Activated T-cell treated with anti-CD3 and anti-CD28 coated beads, Interleukin-2, amount 50 U/mL, for 4 hours (primary cell): ENCODE results near the gene PTPRM. TPM values are rescaled to one million over a fixed set of nuclear protein-coding genes. Genes with fewer than 3 reads are reported as not detected.
"Not testable (repeated sequence)": the region's sequence is repeated elsewhere in the genome, so short reads cannot be mapped to it uniquely, and the experiment has no call there.

Source experiments
- ATAC-seq, 2 donors: fragments of 200-7000 bp; cut with Tn5 transposase; one replicate each; pipeline ENCODE4 v1.10.0; 2021
- DNase-seq: peaks from one replicate; pipeline ENCODE4 v3.0.0-alpha.2; 2020
- H3K27me3 Mint-ChIP-seq: one replicate; pipeline ENCODE4 v1.8.0; 2021; ENCODE audit warnings: low read depth, mixed read lengths
- H3K36me3 Mint-ChIP-seq: one replicate; pipeline ENCODE4 v1.8.0; 2022; ENCODE audit warnings: mixed read lengths; ENCODE audit not compliant: insufficient read depth
- H3K4me1 Mint-ChIP-seq: one replicate; pipeline ENCODE4 v1.8.0; 2021; ENCODE audit warnings: low read depth, mixed read lengths
- H3K4me3 Mint-ChIP-seq: one replicate; pipeline ENCODE4 v1.8.0; 2021; ENCODE audit warnings: mild to moderate bottlenecking, moderate library complexity, mixed read lengths
- H3K9me3 Mint-ChIP-seq: one replicate; pipeline ENCODE4 v1.8.0; 2021; ENCODE audit warnings: mixed read lengths
- total RNA-seq, 3 donors: library from RNA; stranded (reverse); gene quantifications; one replicate each; pipeline ENCODE4 v1.2.1, GENCODE V29; 2021

Gene PTPRM
- total RNA-seq, 3 donors from 2014 or later: 1.5 to 3.5 (median 2.3) TPM

GRCh38 chr18:8426401-8426800, 859.3 kb downstream of the PTPRM start:
- no peaks in the 10 kb centered on the region for H3K9me3 Mint-ChIP-seq
- no peaks in the 10 kb centered on the region for H3K27me3 Mint-ChIP-seq
- ATAC-seq (no peak), DNase-seq (no peak)
- no peak overlapping the region for H3K4me3 Mint-ChIP-seq
- H3K36me3 Mint-ChIP-seq: no peaks in the 10 kb centered on the region
- H3K4me1 Mint-ChIP-seq: no peaks in the 10 kb centered on the region

- ATAC-seq (no peak), DNase-seq (no peak)
- H3K36me3 Mint-ChIP-seq: no peaks in the 10 kb centered on the region
- H3K4me3 Mint-ChIP-seq: no peak overlapping the region
- H3K4me1 Mint-ChIP-seq: no peaks in the 10 kb centered on the region
- no peaks in the 10 kb centered on the region for H3K9me3 Mint-ChIP-seq
- no peaks in the 10 kb centered on the region for H3K27me3 Mint-ChIP-seq
These were observed 860.2 kb downstream of the PTPRM start for GRCh38 chr18:8427339-8427738.

GRCh38 chr18:8428951-8429350, 861.8 kb downstream of the PTPRM start:
- DNase-seq: no peak
- no peaks in the 10 kb centered on the region for H3K4me1 Mint-ChIP-seq

GRCh38 chr18:8431036-8431435, 863.9 kb downstream of the PTPRM start:
- ATAC-seq: no peak
- H3K36me3 Mint-ChIP-seq: no peaks in the 10 kb centered on the region
- H3K9me3 Mint-ChIP-seq: no peaks in the 10 kb centered on the region
- H3K4me1 Mint-ChIP-seq: no peaks in the 10 kb centered on the region
- no peak overlapping the region for H3K4me3 Mint-ChIP-seq
- DNase-seq: no peak
- no peaks in the 10 kb centered on the region for H3K27me3 Mint-ChIP-seq

More at GRCh38 chr18:8428951-8429350, 861.8 kb downstream of the PTPRM start:
- H3K4me3 Mint-ChIP-seq: no peak overlapping the region
- no peaks in the 10 kb centered on the region for H3K9me3 Mint-ChIP-seq
- H3K27me3 Mint-ChIP-seq: no peaks in the 10 kb centered on the region
- no peaks in the 10 kb centered on the region for H3K36me3 Mint-ChIP-seq
- ATAC-seq: no peak

- Mint-ChIP-seq H3K4me3 (no peak overlapping the region), H3K9me3 (no peaks in the 10 kb centered on the region), H3K4me1 (no peaks in the 10 kb centered on the region), H3K27me3 (no peaks in the 10 kb centered on the region), H3K36me3 (no peaks in the 10 kb centered on the region)
- DNase-seq: no peak
- no peak for ATAC-seq
These were observed 866.2 kb downstream of the PTPRM start for GRCh38 chr18:8433323-8433722.

- Mint-ChIP-seq H3K36me3 (no peaks in the 10 kb centered on the region), H3K27me3 (no peaks in the 10 kb centered on the region), H3K9me3 (no peaks in the 10 kb centered on the region), H3K4me1 (no peaks in the 10 kb centered on the region), H3K4me3 (no peak overlapping the region)
- no peak for ATAC-seq
- DNase-seq: no peak
These were observed 866.7 kb downstream of the PTPRM start for GRCh38 chr18:8433771-8434170.

GRCh38 chr18:8435376-8435775, 868.3 kb downstream of the PTPRM start:
- no peaks in the 10 kb centered on the region for H3K4me1 Mint-ChIP-seq
- DNase-seq (no peak), ATAC-seq (no peak)
- no peaks in the 10 kb centered on the region for H3K27me3 Mint-ChIP-seq
- no peak overlapping the region for H3K4me3 Mint-ChIP-seq
- no peaks in the 10 kb centered on the region for H3K36me3 Mint-ChIP-seq
- H3K9me3 Mint-ChIP-seq: peaks cover under 1% of the 10 kb centered on the region

GRCh38 chr18:8439055-8439454, 871.9 kb downstream of the PTPRM start:
- Mint-ChIP-seq H3K4me1 (no peaks in the 10 kb centered on the region), H3K4me3 (no peak overlapping the region), H3K9me3 (peaks cover 5% of the 10 kb centered on the region), H3K36me3 (no peaks in the 10 kb centered on the region), H3K27me3 (no peaks in the 10 kb centered on the region)
- ATAC-seq: no peak
- DNase-seq: no peak

- Mint-ChIP-seq H3K4me3 (no peak overlapping the region), H3K27me3 (peaks cover 3% of the 10 kb centered on the region), H3K36me3 (no peaks in the 10 kb centered on the region), H3K9me3 (peaks cover 5% of the 10 kb centered on the region), H3K4me1 (no peaks in the 10 kb centered on the region)
- ATAC-seq: no peak
- DNase-seq: no peak
These were observed 876.4 kb downstream of the PTPRM start for GRCh38 chr18:8443505-8443904.

- not testable (repeated sequence) for H3K27me3 Mint-ChIP-seq, H3K36me3 Mint-ChIP-seq, H3K4me1 Mint-ChIP-seq, H3K9me3 Mint-ChIP-seq, H3K4me3 Mint-ChIP-seq, DNase-seq, ATAC-seq
These were observed 879.8 kb downstream of the PTPRM start for GRCh38 chr18:8446936-8447335.

GRCh38 chr18:8448130-8448529, 881.0 kb downstream of the PTPRM start:
- ATAC-seq (no peak), DNase-seq (no peak)
- H3K9me3 Mint-ChIP-seq: no peaks in the 10 kb centered on the region
- no peaks in the 10 kb centered on the region for H3K36me3 Mint-ChIP-seq
- peaks cover 3% of the 10 kb centered on the region for H3K27me3 Mint-ChIP-seq
- no peak overlapping the region for H3K4me3 Mint-ChIP-seq
- no peaks in the 10 kb centered on the region for H3K4me1 Mint-ChIP-seq

- no peak overlapping the region for H3K4me3 Mint-ChIP-seq
- peaks cover 3% of the 10 kb centered on the region for H3K27me3 Mint-ChIP-seq
- no peak for ATAC-seq
- H3K9me3 Mint-ChIP-seq: no peaks in the 10 kb centered on the region
- no peak for DNase-seq
- no peaks in the 10 kb centered on the region for H3K36me3 Mint-ChIP-seq
- H3K4me1 Mint-ChIP-seq: no peaks in the 10 kb centered on the region
These were observed 882.9 kb downstream of the PTPRM start for GRCh38 chr18:8450013-8450412.

- Mint-ChIP-seq H3K36me3 (no peaks in the 10 kb centered on the region), H3K4me3 (no peak overlapping the region), H3K27me3 (peaks cover 10% of the 10 kb centered on the region), H3K4me1 (no peaks in the 10 kb centered on the region), H3K9me3 (no peaks in the 10 kb centered on the region)
- ATAC-seq (no peak), DNase-seq (no peak)
These were observed 884.0 kb downstream of the PTPRM start for GRCh38 chr18:8450898-8451665.

GRCh38 chr18:8453528-8453927, 886.4 kb downstream of the PTPRM start:
- H3K36me3 Mint-ChIP-seq: no peaks in the 10 kb centered on the region
- ATAC-seq (no peak), DNase-seq (no peak)
- no peak overlapping the region for H3K4me3 Mint-ChIP-seq
- no peaks in the 10 kb centered on the region for H3K4me1 Mint-ChIP-seq
- H3K27me3 Mint-ChIP-seq: peaks cover 7% of the 10 kb centered on the region
- no peaks in the 10 kb centered on the region for H3K9me3 Mint-ChIP-seq

GRCh38 chr18:8454136-8454535, 887.0 kb downstream of the PTPRM start:
- no peak overlapping the region for H3K4me3 Mint-ChIP-seq
- H3K36me3 Mint-ChIP-seq: no peaks in the 10 kb centered on the region
- no peaks in the 10 kb centered on the region for H3K4me1 Mint-ChIP-seq
- H3K9me3 Mint-ChIP-seq: no peaks in the 10 kb centered on the region
- peaks cover 7% of the 10 kb centered on the region for H3K27me3 Mint-ChIP-seq
- ATAC-seq (no peak), DNase-seq (no peak)
